Heart left ventricle (tissue), 13 donors: ENCODE data around the gene TBX4.

Experiments
- CTCF ChIP-seq, 12 donors: fragments of 200-600 bp; sonication (generic) in 4 of 12; IDR thresholded peaks; one replicate each; pipeline versions ENCODE4 v1.5.0 to v1.8.0; 2018 to 2022; ENCODE audit warnings: antibody characterized with exemption in 12 of 12, mild to moderate bottlenecking in 5 of 12
- POLR2A ChIP-seq, 2 donors: fragments of 450-650 bp; IDR thresholded peaks; one replicate each; pipeline ENCODE4 v1.6.1; 2017; ENCODE audit warnings: antibody characterized with exemption in 2 of 2, mild to moderate bottlenecking in 2 of 2, moderate library complexity in 2 of 2
- donor health status: ischemic (EF 13 %, LVEDD 7.1; RV severe dilation, severe dysfunction).
- donor health status: DM: no; HTN: yes; CAD: no.
- donor health status: DM: no; HTN: no; CAD: no.
- donor health status: ischemic (EF 25% LVEDD 6.9; RV normal size, moderate dysfunction).
- donor health status: ischemic (EF 25% LVEDD 5.7; RV mildly dilated, moderate dysfunction).
- donor health status: ischemic (EF 35%, LVEDD 5.7; RV mildly dilated, moderate dysfunction).
- donor health status: nonischemic (EF 11% LVEDD 7.7; RV severe dilation, severe dysfunction).
- donor health status: DM: yes; HTN: yes; CAD: no.
- donor health status: PGD.
- donor health status: ischemic (EF 29% LVEDD 5.4; RV normal size, mild dysfunction).
- donor health status: nonischemic (EF 23%, LVEDD 6.1; RV moderate dilation, normal function).

GRCh38 chr17:61511480-61512182 is 59.4 kb downstream of the TBX4 start:
- TF ChIP-seq CTCF (IDR thresholded peaks at IDR 0.05) (no peak), POLR2A (IDR thresholded peaks at IDR 0.05) (no peak)
